Middle frontal gyrus (tissue), 1 donor: ENCODE measurements around the gene TMEM170A.
A peak's percentile ranks its signal among the peaks of the same experiment; 100 is the strongest.
"Not testable (repeated sequence)": the region's sequence is repeated elsewhere in the genome, so short reads cannot be mapped to it uniquely, and the experiment has no call there.

Experiments used
- DNase-seq: peaks from one replicate; pipeline ENCODE4 v3.0.0-alpha.2; 2015; ENCODE audit warnings: low spot score; ENCODE audit errors: extremely low spot score

TMEM170A gene

GRCh38 chr16:75464122-75464918 lies at the start of gene TMEM170A:
Gene TMEM170A, minus strand, starts transcription at chr16:75464689. Its CDS starts 89 bp downstream, at chr16:75464600.
- peak; percentile 99 for DNase-seq

DNA sequence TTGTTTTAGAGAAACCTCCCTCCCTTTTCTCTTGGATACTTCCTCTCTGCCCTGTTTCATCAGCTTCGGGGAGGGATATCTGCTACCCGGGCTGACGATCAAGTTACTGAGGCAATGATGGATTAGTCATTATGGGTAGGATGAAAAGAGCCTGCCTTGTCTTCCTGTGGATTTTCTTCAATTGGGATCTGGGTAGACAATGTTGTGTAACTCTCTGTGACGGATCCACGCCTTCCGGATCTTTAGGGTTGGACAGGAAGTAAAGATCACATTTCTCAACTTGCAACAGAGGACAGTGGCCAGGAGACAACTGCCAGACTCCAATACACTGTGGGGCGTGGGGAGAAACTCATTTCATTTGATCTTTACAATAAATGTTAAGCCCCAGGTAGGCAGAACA lies 42.1 kb upstream of the TMEM170A start:
- no peak for DNase-seq

GRCh38 chr16:75506107-75506506 lies 41.6 kb upstream of the TMEM170A start:
- no peak for DNase-seq

DNA sequence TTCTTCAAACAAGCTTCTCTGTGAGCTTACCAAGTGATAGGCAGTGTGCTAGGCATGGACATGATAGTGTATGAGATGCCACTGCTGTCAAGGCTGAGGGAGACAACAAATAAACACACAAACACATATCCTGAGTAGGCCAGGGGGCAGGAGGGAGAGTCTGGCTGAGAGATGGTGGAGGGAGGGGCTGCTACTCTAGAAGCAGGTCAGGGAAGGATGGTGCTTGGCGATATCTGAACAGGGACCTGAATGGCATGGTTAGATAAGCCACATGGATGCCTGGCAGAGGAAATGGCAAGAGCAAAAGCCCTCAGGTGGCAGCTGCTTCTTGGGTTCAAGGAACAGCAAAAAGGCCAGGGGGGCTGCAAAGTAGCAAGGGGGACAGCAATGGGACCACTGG lies 39.3 kb upstream of the TMEM170A start:
- no peak for DNase-seq

DNA sequence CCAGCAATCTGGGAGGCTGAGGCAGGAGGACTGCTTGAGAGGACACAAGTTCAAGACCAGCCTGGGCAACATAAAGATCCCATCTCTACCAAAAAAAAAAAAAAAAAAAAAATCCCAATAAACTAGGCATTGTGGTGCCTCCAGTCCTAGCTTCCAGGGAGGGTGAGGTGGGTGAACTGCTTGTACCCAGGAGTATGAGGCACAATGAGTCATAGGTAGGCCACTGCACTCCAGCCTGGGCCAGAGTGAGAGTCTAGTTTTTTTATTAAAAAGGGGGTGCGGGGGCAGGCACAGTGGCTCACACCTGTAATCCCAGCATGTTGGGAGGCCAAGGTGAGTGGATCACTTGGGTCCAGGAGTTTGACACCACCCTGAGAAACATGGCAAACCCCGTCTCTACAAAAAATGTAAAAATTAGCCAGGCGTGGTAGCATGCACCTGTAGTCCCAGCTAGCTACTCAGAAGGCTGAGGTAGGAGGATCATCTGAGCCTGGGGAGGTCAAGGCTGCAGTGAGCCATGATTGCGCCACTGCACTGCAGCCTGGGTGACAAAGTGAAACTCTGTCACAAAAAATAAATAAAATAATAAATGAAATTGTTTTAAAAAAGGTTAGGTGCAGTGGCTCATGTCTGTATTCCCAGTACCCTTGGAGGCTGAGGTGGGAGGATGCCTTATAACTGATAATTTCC lies 38.6 kb upstream of the TMEM170A start:
- no peak for DNase-seq

- DNase-seq = not testable (repeated sequence)
Measured at GRCh38 chr16:75501820-75502219, 37.3 kb upstream of the TMEM170A start.

DNA sequence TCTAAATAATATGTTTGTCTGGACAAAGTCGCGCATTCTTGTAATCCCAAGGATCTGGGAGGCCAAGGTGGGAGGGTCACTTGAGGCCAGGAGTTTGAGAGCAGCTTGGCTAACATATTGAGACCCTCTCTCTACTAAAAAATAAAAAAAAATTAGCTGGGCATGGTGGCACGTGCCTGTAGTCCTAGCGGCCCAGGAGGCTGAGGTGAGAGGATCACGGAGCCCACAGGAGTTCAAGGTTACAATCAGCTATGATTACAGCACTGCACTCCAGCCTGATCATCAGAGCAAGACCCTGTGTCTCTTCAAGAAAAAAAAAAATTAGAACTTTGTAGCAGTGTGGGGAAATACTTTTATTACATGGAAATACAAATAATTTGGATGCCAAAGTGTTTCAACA lies 36.9 kb upstream of the TMEM170A start:
- DNase-seq = no peak

DNA sequence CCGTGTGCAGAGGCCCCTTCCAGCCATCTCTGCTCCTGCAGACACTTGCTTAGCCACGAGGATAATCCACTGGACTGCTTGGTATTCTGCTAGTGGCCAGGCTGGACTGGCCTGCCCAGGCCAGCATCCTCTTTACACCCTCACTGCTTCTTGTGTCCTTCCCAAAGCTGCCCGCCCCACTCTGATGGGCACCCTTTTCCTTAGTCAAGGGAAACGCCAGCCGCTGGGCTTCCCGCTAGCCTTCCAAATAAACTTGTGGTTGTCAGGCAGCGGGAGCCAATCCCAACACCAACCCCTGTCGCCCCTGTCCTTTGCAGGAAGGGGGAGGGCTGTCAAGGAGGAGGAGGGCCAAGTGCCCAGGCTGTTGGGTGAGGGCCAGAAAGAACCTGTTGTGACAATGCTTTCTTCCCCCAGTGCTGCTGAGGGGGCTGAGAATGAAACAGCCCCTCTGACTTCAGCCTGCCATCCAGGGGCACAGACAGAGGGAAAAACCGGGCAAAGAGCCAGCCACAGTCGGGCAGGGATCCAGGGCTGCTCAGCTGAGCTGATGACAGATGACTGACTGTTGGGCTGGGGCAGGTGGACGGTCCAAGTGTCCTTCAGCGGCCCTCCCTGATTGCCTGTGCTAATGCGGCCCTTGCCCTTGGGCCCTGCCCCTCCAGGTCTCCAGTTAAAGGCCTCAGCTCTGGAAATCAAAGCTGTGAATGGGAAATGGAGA lies 34.3 kb upstream of the TMEM170A start:
- not testable (repeated sequence) for DNase-seq

- no peak for DNase-seq
Measured at GRCh38 chr16:75497558-75497957, 33.1 kb upstream of the TMEM170A start.

- DNase-seq = peak; percentile 27
Measured at GRCh38 chr16:75495076-75495674, 30.7 kb upstream of the TMEM170A start, which contains the start of gene CHST6. Gene CHST6, minus strand, starts transcription at chr16:75495441. Its CDS starts 15,613 bp downstream, at chr16:75479828.

- DNase-seq = no peak
Measured at GRCh38 chr16:75494661-75495075, 30.2 kb upstream of the TMEM170A start.

- no peak for DNase-seq
Measured at GRCh38 chr16:75494184-75494583, 29.7 kb upstream of the TMEM170A start.

GRCh38 chr16:75491876-75492275 lies 27.4 kb upstream of the TMEM170A start:
- peak; percentile 56 for DNase-seq

DNA sequence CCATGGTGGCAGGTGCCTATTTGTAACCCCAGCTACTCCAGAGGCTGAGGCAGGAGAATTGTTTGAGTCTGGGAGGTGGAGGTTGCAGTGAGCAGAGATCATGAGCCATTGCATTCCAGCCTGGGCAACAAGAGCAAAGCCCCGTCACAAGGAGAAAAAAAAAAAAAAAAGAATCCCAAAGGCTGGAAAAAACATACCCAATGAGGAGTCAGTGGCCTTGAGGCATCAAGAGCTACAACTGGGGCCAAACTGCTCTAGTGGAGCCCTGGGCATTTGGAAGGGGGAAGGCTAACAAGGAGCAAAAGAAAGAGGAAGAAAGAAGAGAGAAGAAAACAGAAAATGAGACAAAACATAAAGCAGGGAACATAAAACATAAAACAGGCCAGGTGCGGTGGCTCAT lies 23.8 kb upstream of the TMEM170A start:
- no peak for DNase-seq

GRCh38 chr16:75486676-75487313 lies 22.3 kb upstream of the TMEM170A start:
- no peak for DNase-seq

- DNase-seq = no peak
Measured at GRCh38 chr16:75486014-75486675, 21.7 kb upstream of the TMEM170A start.

- DNase-seq = no peak
Measured at GRCh38 chr16:75485230-75486013, 20.9 kb upstream of the TMEM170A start.

- DNase-seq = no peak
Measured at GRCh38 chr16:75483222-75483621, 18.7 kb upstream of the TMEM170A start.

- DNase-seq = no peak
Measured at GRCh38 chr16:75482434-75483205, 18.1 kb upstream of the TMEM170A start.
